Caki2 (cell line): Measurements from ENCODE around the gene RGS19. TPM values are rescaled to one million over a fixed set of nuclear protein-coding genes. Genes with fewer than 3 reads are reported as not detected.
A peak's percentile ranks its signal among the peaks of the same experiment; 100 is the strongest.

ENCODE experiments used
- DNase-seq: peaks from one replicate; pipeline ENCODE4 v3.0.0-alpha.2; 2015; ENCODE audit warnings: low read depth
- in situ Hi-C: cut with HindIII; loops from 2 replicates; pipeline ENCODE4 v1.10.0; 2016; ENCODE audit warnings: low sequenced_read_pairs, low pct_unique_long_range_greater_than_20kb, mixed read lengths
- total RNA-seq: library from RNA; depleted of rRNA; stranded (reverse); fragments of >200 nt; shearing (Covaris generic); gene quantifications from 2 replicates; pipeline ENCODE4 v1.2.3, GENCODE V29; 2014; ENCODE audit warnings: low replicate concordance

Gene RGS19
- total RNA-seq, 1 experiment from 2014 or later, result 47.6 TPM

DNA sequence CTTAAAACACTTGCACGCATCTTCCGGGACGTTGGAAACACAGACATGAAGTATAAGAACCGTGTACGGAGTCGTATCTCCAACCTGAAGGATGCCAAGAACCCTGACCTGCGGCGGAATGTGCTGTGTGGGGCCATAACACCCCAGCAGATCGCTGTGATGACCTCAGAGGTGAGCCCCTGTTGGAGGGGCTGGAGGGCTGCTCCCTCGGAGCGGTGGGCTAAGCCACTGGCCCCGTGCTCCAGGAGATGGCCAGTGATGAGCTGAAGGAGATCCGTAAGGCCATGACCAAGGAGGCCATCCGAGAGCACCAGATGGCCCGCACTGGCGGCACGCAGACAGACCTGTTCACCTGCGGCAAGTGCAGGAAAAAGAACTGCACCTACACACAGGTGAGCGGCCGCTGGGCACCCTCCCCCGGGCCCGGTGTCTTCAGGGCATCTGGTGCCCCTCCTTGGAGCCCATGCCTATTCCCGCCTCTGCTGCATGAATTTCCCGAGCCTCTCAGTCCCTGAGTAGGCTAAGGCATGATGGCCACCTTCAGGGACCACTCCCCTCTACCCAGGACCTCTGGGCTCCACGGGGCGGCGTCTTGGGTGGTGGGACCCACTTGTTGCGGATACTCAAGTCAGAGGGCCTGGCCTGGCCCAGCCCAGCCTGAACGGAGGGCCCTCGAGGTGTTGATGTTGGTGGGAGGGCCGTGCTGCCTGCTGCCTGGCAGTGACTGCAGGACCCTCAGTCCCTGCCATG lies 8.9 kb downstream of the RGS19 start:
- in situ Hi-C loops, result no loop called here
- no peak for DNase-seq

DNA sequence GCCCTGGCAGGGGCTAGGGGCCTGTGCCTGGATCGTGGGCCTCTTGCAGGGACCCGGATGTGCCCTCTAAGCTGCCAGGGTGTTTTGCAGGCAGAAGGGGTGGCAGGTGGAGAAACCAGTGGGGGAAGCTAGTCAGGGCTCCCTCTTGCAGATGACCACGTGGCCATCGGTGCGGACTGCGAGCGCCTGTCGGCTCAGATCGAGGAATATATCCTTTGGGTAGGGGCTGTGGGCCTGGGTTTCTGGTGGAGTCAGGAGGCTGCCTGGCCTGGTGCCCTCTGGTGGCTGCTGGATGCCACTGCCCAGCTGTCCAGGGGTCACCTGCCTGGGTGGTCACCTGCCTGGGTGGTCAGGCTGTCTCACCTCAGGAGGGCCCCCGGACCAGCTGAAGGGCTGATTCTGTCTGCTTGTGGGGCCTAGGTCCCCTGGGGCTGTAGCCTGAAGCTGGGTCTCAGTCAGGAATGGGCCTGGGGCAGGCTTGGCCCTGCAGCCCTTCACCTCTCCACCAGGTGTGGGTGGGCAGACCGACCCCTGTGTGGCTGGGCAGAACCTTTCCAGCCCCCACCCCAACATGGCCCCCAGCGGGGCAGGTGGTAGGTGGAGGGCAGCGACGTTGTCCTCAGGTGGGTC lies 9.6 kb downstream of the RGS19 start:
- in situ Hi-C loops, result no loop called here
- peak; percentile 49 for DNase-seq

DNA sequence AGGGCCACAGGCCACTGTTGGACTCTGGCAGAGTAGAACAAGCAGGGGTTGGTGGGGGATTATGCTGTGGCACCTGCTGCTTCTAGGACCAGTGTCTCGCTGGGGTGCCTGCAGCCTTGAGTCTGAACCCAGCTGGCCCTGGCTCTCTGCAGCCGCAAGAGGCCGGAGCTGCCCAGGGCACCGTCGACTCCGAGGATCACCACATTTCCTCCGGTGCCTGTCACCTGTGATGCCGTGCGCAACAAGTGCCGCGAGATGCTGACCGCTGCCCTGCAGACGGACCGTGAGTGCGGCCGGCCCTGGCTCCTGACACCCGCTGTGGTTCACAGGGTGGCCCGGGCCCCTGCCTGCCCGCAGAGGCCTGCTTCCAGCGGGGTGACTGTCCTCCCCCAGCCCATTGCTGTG lies 10.1 kb downstream of the RGS19 start:
- in situ Hi-C loops, result no loop called here
- no peak for DNase-seq

DNA sequence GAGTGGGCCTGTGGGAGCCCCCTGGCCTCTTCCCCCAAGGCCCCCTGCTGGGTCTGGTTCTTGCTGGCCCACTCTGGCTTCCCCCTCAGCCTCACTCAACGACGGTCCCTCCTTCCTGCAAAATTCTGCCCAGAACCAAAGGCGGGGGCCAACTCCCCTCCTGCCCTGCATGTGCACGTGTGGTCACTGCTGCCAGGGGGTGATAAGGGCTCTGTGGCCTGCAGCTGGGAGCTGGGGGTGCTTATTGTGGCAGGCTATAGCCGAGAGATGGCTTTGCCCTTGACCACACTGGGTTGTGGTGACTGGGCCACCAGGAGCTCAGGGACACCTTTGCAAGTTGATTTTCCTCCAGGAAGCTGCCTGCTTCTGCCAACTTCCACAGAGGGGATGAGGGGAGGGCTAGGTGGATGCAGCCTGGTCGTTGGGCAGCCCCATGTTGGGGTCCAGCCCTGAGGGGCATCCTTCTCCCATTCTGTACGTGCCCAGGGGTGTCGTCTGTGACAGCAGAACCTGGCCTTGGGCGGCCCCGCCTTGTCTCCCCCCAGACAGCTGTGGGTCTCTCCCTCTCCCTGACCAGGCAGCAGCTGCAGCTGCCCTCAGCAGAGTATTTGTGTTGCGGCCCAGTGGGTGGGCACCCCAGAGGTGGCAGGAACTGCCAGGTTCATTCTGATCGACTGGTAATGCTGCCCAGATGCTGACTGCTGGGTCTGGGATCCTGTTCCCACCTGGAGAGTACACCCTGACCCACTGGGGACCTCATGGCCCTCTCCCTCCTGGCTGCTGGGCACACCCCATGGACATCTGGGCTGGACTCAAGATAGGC lies 10.7 kb downstream of the RGS19 start:
- in situ Hi-C loops, result no loop called here
- no peak for DNase-seq

DNA sequence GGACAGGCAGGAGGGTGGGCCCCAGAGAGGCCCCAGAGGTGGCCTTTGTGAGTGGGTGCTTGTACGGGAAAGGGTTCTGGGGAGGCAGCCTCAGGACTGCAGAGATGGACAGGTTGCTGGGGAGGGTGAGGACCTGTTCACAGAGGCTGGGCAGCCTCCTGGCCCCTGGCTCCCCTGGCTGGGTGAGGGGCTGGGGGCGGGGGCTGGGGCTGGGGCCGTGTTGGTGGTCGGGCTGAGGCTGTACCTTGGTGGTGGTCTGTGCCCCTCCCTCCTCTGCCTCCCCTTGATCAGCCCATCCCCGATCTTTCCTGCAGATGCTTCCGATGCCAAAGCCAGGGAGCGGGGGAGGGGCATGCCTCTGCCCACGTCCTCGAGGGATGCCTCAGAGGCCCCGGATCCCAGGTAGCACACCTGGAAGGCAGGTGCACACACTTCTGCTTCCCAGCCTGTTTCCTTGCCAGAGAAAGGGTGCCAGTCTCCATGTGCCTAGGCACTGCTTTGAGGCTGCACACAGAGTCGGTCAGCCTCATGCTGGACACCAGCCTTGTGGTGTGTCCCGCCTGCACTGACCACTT lies 11.5 kb downstream of the RGS19 start:
- DNase-seq, result no peak
- in situ Hi-C loops, result no loop called here

DNA sequence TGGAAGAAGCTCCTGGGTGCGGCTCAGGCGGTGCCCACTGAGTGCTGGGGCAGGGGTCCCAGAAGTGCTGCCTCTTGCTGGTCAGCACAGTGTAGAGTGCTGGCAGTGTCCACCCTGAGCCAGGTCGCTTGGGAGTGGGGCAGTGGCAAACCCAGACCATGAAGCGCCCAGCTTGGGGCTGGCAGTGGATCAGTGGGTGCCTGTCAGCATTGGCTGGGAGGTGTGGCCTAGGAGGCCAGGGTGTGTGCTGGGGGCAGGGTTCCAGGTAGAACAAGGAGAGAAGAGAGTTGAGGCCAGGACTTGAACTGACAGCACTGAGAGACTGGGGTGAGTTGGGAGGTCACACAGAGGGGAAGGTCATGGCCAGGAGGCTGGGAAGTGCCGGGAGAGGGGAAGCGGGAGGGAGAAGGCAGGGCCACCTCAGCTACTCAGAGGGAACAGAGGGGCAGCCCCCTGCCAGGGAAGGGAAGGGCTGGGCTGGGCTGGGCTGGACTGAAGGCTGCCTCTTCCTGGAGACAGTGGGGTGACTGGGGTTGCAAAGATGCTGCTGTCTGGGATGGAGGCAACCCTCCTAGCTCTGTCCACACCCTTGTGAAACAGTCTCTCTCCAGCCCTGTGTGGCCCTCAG lies 12.2 kb downstream of the RGS19 start:
- DNase-seq, result no peak
- in situ Hi-C loops, result no loop called here

DNA sequence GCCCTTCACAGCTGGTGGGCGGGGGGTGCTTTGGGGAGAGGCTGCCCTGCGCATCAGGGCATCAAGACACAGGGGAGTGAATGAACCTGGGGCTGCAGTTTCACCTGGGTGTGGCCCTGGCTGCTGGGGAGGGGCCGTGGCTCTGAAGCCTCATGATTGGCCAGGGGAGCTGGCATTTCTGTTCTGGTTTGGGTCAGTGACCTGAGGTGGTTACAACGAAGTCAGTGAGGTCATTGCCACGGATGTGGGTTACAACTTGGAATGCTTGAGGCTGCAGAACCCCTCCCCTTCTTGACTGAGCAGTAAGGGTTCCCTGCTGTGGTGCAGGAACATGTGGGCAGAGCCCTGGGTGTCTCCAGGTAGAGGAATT lies 13.4 kb downstream of the RGS19 start:
- DNase-seq, result peak; percentile 91
- in situ Hi-C loops, result no loop called here

DNA sequence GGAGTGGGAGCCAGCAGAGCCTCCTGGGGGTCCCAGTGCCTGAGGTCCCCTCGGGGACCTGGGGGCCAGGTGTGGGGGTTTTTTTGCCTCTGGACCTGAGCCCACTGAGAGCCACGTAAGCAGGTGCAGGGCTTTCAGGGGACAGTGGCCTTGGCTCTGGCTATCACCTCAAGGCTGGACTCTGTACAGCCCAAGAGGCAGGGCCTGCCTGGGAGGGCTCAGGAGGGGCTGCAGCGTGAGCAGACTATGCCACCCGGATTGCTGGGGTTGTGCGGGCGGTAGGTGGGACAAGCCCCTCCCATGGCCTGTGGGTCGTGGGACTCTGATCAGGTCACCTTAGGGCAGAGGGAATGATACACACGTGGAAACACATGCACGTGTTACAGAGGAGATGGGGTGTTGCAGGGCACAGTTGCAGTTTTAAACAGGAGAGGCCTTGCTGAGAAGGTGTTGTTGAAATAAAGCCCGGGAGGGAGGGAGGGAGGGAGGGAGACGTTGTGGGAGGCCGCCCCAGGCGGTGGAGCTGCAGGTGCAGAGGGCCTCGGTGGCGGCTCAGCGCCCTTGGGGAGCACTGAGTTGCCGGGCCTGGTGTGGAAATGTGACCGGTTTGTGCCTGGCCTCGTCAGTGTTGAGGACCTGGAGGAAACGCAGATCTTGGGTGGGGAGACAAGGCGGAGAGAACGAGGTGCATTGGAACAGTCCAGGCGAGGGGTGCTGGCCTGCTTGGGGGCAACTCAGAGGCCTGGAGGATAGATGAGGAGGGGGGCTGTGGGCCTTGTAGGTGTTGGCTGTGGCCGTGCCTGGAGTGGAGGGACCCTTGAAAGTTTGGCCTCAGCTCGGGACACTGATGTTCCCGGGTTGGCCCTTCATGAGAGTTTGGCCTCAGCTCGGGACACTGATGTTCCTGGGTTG lies 14.0 kb downstream of the RGS19 start:
- in situ Hi-C loops, result no loop called here
- DNase-seq, result no peak

DNA sequence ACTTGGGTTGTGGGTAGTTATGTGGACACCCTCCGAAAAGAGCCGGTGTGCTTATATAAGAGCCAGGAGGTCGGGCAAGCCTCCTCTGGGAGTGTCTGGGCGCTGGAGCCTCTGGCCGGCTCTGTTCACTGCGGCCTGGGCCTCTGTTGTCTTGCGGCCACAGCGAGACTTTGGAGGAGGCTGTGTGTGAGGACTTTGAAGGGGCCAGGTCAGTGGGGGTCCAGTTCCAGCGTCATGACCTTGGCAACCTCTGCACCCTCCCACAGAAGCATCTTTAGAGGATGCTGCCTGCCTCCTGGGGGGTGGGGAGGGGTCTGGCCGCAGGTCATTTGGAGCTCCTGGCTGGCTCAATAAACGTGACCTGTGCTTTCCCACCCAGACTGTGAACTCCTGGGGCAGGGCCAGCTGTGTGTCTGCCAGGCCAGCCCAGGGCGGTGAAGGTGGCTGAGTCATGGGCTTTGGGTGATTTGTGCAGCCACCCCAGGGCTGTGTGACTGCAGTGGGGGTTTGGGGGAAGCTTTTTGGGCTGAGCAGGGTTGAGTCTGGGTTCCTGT lies 15.1 kb downstream of the RGS19 start:
- peak; percentile 62 for DNase-seq
- in situ Hi-C loops, result no loop called here

DNA sequence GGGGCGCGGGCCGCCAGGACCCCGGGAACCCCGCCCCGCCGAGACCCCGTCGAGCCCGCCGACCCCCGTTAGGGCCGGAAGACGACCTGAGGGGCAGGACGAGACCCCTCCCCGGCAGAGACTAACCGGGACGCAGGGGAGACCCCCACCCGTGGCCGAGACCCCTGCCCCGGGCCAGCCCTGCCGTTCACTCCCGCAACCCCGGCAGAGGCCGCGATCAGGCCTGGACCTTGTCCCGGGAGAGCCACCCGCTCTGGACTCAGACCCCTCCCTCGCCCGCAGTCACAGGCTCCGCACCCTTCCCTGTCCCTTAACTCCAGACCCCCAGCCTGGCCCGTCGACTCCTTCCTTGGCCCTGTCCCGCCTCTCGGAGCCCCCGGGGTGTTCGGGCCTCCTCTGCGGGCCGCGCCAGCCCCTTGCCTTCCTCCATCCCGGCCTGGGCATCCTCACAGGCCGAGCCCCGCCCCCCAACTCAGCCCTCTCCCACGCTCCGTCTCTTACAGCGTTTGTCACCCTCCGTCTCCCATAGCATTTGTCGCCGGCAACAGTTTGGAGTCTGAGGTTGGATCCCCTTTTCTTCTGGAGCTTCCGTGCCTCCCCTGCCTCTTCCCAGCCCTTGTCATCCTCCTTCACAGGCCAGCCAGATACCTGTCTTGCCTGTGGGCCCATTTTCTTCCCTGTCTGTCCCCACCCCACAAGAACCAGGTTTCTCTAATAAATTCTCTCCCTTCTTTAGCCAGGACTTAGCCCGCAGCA lies 15.8 kb downstream of the RGS19 start:
- DNase-seq, result peak; percentile 45
- in situ Hi-C loops, result no loop called here

DNA sequence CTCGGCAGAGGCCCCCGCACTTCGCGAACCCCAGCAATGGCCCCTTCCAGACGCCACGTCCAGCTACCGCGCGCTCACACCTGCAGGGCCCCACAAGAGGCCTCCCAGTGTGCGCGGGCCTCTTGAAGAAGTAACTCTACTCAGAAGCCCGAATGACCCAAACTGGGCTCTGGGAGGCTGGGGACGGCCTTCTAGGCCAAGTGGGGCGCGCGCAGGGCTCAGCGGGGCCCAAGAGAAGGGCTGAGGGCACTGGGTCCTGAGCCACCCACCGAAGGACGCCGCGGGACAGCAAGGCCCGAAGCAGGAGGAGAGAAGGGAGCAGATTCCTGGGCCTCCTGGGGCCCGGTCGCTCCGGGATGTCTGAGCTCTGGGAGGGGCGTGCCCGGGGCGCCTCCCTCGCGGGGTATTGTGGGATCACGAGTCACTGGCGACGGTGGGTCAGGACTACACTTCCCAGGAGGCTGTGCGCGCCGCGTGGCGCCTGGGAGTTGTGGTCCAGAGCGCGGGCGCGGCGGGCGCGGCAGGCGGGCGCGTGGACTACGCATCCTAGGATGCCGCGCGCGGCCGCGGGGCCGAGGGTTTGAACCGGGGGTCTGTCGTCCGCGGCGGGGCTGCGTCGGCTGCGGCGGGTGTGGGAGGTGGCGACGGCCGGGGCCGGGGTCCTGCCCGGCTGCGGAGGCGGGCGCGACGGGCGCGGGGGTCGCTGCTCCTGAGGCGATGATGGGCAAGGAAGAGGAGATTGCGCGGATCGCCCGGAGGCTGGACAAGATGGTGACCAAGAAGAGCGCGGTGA lies 16.5 kb downstream of the RGS19 start, which contains the start of gene TCEA2:
TSS of gene TCEA2 (plus strand) at position 603 of the 793 bp plus-strand sequence. CDS start at position 718, 115 bp downstream.
- in situ Hi-C loops, result no loop called here
- peak; percentile 93 for DNase-seq

DNA sequence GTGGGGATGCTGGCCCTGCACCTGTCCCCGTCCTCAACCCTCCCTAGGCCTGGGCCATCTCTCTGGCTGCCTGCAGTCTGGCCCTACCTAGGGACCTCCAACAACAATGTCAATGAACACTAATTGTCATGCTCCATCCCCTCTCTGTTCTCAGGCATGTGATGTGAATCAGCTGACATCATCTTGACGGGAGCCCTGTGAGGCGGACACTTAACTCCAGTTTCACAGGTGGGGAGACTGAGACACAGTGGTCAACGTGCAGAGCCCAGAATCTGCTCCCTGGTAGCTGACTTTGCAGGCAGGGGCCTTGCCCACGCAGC lies 17.1 kb downstream of the RGS19 start:
- no peak for DNase-seq
- in situ Hi-C loops, result no loop called here

DNA sequence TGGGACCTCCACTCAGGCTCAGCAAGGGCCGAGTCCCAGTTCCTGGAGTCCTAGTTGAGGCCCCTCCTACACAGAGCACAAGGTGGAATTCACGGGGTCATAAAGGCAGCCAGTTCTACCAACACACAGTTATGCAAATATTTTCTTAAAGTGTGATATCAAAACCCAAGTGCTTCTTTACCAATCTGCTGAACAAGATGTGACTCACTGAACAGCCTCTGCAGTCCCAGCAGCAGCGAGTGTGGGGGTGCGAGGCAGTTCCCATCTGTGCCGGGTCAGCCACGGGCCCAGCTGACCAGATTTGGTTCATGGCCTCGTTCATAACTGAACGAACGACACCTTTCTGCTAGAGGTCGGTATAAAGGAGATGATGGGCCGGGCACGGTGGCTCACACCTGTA lies 20.8 kb downstream of the RGS19 start:
- in situ Hi-C loops, result no loop called here
- DNase-seq, result peak; percentile 64

DNA sequence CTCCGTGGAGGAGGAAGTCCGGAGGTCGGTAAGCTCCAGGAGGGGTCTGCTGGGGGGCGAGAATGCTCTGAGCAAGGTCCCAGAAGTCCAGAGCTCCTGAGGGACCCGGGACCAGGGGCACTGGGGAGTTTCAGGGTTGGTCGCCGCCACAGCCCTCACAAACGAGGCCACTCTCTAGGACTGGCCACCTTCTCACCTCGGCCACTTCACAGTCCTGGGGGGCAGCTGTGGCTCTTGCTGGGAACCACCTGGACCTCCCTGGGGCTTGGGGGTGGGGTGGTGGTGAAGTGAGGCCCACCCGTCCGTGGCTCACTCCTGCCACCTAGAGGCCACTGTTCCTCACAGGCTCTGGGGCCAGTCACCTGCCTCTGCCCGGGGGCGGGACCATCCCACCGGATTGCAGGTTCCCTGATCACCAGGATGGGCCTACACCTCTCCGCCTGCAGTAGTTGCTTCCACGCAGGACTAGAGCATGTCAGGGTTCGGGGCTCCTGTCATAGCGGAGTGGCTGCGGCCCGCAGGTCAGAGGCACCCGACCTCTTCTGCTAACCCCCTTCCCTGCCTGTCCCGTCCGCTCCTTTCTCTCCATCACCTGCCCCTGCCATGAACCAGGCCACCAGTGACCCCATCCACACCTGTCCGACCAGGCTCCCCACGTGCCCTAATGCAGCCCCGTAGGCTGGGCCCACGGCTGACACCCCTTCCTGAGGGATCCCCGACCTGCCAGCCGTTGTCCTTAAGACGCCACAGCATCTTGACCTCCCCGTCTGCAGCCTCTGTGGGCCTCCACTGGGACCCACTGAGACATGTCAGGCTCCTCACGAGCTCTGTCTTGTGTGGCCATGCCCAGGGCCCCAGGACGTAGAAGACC lies 21.5 kb downstream of the RGS19 start:
- DNase-seq, result peak; percentile 62
- in situ Hi-C loops, result no loop called here
